Measurements from ENCODE around the gene OLFML1.

DNA sequence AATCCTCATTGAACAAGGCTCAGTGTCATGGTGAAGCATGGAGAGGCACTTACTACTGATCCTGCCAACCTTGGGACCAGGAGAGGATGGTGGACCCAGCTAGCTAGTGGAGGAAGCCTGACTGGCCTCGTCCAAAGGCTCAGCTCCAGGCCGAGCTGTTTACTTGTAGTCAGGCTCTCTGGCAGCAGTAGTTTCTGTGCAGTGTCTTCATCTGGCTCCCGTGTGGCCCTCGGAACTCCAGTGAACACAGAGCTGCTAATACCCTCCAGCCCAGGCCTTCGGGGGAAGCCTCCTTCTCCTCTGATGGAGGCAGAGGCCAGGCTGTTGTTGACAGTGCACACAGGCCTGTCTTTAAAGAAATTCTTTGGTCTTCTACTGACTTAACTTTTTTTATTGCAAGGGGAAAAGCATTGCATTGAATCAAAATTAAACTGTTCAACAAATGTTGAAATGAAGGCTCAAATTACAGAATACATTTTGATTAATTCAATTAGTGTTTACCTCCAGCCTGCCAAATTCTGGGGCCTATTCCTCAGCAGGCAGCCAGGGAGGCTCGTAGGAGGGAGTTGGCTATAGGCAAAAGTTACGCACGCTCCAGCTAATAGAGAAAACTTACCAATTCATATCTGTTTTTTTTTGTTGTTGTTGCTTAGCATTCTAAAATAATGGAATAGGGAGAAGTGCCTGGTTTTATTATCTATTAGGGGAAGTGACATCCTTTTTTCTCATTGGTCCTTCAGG is 47.3 kb downstream of the OLFML1 start:
- TF ChIP-seq, protein P1, sequence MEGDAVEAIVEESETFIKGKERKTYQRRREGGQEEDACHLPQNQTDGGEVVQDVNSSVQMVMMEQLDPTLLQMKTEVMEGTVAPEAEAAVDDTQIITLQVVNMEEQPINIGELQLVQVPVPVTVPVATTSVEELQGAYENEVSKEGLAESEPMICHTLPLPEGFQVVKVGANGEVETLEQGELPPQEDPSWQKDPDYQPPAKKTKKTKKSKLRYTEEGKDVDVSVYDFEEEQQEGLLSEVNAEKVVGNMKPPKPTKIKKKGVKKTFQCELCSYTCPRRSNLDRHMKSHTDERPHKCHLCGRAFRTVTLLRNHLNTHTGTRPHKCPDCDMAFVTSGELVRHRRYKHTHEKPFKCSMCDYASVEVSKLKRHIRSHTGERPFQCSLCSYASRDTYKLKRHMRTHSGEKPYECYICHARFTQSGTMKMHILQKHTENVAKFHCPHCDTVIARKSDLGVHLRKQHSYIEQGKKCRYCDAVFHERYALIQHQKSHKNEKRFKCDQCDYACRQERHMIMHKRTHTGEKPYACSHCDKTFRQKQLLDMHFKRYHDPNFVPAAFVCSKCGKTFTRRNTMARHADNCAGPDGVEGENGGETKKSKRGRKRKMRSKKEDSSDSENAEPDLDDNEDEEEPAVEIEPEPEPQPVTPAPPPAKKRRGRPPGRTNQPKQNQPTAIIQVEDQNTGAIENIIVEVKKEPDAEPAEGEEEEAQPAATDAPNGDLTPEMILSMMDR (IDR thresholded peaks at IDR 0.05): no peak
- no peak for TF ChIP-seq EP300 (IDR thresholded peaks at IDR 0.05)
